Astrocyte (in vitro differentiated cells and primary cell): ENCODE results near the gene LBHD1.

Experiments used
- CTCF ChIP-seq: IDR thresholded peaks from 2 replicates; pipeline ENCODE4 v1.5.1; 2011; ENCODE audit warnings: low read depth, mild to moderate bottlenecking, inconsistent platforms, low read length, moderate library complexity; ENCODE audit not compliant: insufficient read depth
- EZH2 ChIP-seq: IDR thresholded peaks from 2 replicates; pipeline ENCODE4 v1.6.1; 2012; ENCODE audit warnings: mild to moderate bottlenecking, low read length, inconsistent platforms; ENCODE audit not compliant: insufficient read depth

GRCh38 chr11:62712861-62713260 lies 40.8 kb upstream of the LBHD1 start:
- no peak for TF ChIP-seq CTCF
- no peak for TF ChIP-seq EZH2
